Spleen (tissue), 7 donors: ENCODE results near the gene ADARB1.
A peak's percentile ranks its signal among the peaks of the same experiment; 100 is the strongest.

ENCODE experiments used
- POLR2AphosphoS5 ChIP-seq, 3 donors: sonication (generic); formaldehyde crosslinking; IDR thresholded peaks; one replicate each; pipeline ENCODE4 v1.5.1; 2017; ENCODE audit warnings: antibody characterized with exemption in 3 of 3
- TF ChIP-seq, protein P1 (sequence below), 11 experiments: fragments of 200-600 bp in 7 of 11; fragments of 450-650 bp in 4 of 11; sonication (generic) in 4 of 11; IDR thresholded peaks in 8 of 11; conservative IDR thresholded peaks in 3 of 11; 1 replicate in 7 of 11; 2 replicates in 4 of 11; pipeline versions ENCODE4 v1.4.0 to v1.8.0; 2016 to 2021; ENCODE audit warnings: antibody characterized with exemption in 11 of 11, inconsistent platforms in 4 of 11, mild to moderate bottlenecking in 1 of 11
- donor health status: DM: no; HTN: no; CAD: no; lungs with moderate emphysema.
- donor health status: DM: no; HTN: no; CAD: no.
- donor health status: DM: no; HTN: no; CAD: no.

GRCh38 chr21:45256912-45257672 lies 182.7 kb downstream of the ADARB1 start:
- TF ChIP-seq, protein P1, sequence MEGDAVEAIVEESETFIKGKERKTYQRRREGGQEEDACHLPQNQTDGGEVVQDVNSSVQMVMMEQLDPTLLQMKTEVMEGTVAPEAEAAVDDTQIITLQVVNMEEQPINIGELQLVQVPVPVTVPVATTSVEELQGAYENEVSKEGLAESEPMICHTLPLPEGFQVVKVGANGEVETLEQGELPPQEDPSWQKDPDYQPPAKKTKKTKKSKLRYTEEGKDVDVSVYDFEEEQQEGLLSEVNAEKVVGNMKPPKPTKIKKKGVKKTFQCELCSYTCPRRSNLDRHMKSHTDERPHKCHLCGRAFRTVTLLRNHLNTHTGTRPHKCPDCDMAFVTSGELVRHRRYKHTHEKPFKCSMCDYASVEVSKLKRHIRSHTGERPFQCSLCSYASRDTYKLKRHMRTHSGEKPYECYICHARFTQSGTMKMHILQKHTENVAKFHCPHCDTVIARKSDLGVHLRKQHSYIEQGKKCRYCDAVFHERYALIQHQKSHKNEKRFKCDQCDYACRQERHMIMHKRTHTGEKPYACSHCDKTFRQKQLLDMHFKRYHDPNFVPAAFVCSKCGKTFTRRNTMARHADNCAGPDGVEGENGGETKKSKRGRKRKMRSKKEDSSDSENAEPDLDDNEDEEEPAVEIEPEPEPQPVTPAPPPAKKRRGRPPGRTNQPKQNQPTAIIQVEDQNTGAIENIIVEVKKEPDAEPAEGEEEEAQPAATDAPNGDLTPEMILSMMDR (IDR thresholded peaks at IDR 0.05 in 8 of 11, conservative IDR thresholded peaks at IDR 0.05 in 3 of 11) = no peak
- TF ChIP-seq POLR2AphosphoS5 (IDR thresholded peaks at IDR 0.05) = peak in 1 of 3 donors; percentile 45
